GM21526 (cell line): Measurements from ENCODE around the gene GADL1.

ENCODE experiments used
- ATAC-seq: cut with Tn5 transposase; IDR thresholded peaks from one replicate; pipeline ENCODE4 v1.9.1; 2021; ENCODE audit warnings: moderate library complexity; ENCODE audit not compliant: unreplicated experiment, low FRiP score

The GADL1 gene

DNA sequence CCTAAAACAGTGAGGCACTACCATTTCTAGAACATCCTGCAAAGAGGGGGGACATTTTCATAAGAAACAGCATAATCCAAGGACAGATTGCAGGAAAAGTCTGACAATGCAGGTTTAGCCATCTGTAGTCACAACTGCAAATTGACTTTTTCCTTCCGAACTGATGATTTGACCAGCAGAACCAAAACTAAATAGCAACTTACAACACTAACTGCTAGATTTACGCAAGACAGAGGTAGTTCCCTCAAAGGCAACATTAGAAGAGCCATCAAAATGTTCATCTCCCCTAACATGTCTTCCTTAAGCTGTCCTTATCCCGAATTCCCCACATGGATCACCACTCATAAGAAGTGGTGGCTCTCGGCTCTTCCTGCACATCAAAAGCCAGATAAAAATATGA is 129.6 kb downstream of the GADL1 start:
- no peak for ATAC-seq

- no peak for ATAC-seq
These were observed 130.2 kb downstream of the GADL1 start for GRCh38 chr3:30764281-30764680.

GRCh38 chr3:30761374-30761773 is 133.1 kb downstream of the GADL1 start:
- ATAC-seq = no peak

- ATAC-seq = no peak
These were observed 133.7 kb downstream of the GADL1 start for GRCh38 chr3:30760737-30761136.

DNA sequence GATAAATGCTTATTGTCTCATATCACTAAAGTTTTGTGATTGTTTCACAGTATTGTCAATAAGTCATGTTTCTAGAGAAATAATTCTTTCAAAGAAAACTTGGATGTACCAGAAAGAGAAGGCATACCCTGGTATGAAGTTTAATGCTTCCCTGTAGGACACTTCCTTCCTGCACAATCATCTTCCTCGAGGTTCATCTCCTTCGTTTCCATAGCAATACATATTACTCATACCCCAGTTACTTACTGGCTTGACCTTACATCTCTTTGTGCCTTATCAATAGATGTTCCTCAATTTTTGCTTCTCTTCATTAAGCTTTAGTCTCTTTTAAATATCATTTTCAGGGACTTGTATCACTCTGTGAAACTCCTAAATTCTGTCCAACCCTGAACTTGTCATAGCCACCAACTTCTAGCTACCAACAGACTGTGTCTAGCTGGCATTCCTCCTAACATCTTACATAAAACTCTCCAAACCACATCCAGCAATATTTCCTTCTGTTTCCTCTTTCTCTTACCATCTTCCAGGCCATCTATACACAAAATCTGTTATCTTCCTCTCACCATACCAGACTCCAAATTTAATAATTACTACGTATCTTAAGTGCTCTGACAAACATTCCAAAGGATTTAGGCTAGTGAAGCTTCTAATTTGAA is 134.3 kb downstream of the GADL1 start:
- ATAC-seq = no peak

DNA sequence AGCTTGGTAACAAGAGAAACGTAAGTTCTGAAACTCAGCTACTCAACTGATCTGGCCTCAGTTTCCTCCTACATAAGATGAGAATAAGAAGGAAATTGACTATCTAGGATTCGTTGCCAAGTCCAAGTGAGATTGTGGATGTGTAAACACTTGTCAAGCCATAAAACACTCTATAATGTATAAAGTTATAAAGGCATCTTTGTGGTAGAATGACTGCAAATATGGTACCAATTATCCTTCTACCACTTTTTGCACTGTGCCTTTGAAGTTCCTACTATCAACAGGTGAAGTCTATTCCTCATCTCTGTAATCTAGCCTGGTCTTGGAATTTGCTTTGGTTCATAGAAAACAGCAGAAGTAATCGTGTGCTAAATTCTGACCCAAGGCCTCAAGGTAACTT is 138.2 kb downstream of the GADL1 start:
- ATAC-seq = no peak

DNA sequence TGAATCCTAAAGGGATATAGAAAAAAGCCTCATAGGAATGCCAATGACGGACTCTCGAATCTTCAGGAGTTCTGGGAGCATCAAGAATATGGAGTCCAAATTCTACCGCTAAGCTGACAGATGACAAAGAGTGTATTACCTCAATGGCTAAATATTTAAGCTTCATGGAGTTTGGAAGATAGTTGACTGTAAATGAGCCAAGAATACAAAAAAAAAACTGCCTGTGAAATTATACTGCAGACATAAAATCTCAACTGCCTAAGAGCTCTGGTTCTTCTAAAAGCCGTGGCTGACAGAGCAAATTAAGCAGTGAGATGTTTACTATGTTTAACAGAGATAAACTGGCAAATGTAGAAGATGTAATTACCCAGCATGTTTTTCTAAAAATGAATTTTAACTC is 140.0 kb downstream of the GADL1 start:
- no peak for ATAC-seq

DNA sequence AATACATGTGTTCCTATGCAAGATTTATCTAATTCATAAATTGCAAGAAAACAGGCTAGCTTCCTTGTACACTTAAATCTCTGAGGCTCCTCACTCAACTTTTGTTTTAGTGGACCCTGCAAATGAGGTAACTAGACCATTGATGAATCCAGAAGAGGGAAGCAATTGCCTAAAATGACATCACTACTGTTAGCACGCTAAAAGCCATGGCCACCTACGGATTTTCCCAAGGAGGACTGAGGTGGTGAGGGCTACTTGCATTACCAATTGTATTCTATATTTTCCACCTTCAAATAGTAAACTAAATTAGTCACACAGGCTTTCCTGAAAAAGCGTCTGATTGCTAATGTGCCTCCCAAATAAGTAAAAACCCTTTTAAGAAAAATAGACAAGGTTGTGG is 140.7 kb downstream of the GADL1 start:
- no peak for ATAC-seq

DNA sequence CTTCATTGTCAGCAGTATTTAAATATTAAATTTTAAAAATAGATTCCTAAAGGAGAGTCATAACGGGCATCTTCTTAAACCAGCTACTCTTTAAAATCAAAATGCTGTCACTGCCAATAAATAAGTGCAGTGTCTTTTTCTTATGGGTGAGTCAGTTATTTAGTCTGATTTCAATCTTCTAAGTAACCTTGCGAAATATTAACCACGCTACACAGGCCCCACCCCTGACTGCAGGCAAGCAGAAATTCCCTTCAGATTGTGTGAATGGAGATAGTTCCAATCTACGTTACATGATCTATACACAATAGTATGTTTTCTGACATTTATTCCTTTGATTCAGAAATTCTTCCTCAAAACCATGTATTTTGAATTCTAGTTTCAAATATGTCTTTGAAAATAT is 141.5 kb downstream of the GADL1 start:
- ATAC-seq = no peak

- no peak for ATAC-seq
These were observed 142.0 kb downstream of the GADL1 start for GRCh38 chr3:30752491-30752890.

- ATAC-seq = no peak
These were observed 142.7 kb downstream of the GADL1 start for GRCh38 chr3:30751610-30752299.

GRCh38 chr3:30750967-30751366 is 143.5 kb downstream of the GADL1 start:
- ATAC-seq = no peak

- no peak for ATAC-seq
These were observed 145.2 kb downstream of the GADL1 start for GRCh38 chr3:30749230-30749629.

- ATAC-seq = no peak
These were observed 146.6 kb downstream of the GADL1 start for GRCh38 chr3:30747771-30748281.

DNA sequence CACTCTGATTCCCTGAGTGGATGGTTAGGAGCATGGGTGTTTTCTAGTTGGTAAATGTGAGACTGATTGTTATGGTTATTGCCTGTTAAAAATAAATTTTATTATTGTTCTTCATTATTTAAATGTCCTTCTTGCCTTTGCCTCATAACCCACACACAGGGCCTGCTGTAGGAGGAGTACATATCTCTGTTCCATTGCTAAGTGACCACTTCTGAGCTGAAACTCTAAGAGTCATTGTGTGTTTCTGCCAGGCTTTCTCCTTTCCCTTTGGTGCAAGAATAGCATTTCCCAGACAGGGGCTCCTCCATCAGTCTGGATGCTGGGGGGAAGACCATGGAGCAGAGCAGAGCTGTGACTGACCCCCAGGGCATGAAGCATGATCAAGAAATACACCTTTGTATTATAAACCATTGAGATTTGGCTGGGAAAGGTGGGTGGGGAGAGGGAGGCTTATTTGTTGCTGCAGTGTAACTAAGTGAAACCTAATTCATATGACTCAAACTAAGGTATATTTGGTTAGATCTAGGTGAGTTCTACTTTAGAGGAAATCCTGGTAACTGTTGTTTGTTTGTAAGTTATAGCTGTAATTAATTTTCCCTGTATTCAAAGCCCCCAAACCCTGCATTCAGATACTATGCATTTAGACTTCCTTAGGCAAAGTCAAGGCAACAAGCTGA is 150.7 kb downstream of the GADL1 start:
- no peak for ATAC-seq

DNA sequence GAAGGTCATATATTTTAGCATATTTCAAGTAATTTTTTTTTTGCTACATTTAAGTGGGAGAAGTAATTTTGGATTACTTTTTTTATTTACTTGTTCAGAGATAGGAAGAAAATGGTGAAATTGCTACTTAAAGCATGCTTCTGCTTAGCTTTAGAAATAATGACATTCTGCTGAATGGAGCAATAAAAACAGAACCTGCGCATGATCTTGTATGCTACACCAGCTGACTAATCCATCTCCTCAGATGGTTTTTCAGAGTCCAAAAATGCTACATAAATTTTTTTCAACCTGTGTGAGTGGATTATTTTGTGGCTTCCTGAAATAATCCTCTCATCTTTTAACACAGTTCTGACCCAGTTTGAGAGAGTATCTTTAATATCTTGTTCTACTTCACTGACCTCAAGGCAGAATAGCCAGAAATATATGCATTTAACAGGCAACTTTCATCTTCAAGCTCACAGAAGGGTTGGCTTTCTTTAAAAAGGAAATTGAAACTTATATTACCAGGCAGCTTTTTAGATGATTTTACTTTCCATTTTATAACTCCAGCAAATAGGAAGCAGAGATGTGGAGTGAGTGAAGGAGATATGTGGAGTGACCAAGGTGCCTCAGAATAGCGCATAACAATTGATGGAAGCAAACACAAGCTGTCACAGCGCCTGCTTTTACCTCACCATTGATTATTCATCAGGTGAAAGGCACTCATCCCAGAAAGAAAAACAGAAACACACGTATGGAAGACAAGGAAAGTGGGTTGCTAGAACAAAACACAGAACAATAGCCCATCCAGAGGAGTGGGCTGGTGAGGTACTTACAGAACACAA is 151.5 kb downstream of the GADL1 start:
- no peak for ATAC-seq

DNA sequence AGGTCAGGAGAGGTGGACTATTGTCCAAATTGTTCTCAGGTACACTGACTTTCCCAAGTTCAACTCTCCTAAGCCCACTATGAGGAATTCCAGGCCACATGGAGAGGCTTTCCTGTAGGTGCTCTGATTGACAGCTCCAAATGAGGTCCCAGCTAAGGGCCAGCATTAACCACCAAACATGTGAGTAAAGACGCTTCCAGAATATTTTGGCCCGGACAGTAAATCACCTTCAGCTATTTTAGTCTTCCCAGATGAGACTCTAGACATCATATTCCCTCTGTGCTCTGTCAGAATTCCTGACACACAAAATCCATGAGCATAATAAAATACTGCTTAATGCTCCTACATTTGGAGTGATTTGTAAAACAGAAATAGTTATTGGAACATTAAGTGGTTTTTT is 152.6 kb downstream of the GADL1 start:
- no peak for ATAC-seq

GRCh38 chr3:30738605-30739004 is 155.9 kb downstream of the GADL1 start:
- no peak for ATAC-seq

DNA sequence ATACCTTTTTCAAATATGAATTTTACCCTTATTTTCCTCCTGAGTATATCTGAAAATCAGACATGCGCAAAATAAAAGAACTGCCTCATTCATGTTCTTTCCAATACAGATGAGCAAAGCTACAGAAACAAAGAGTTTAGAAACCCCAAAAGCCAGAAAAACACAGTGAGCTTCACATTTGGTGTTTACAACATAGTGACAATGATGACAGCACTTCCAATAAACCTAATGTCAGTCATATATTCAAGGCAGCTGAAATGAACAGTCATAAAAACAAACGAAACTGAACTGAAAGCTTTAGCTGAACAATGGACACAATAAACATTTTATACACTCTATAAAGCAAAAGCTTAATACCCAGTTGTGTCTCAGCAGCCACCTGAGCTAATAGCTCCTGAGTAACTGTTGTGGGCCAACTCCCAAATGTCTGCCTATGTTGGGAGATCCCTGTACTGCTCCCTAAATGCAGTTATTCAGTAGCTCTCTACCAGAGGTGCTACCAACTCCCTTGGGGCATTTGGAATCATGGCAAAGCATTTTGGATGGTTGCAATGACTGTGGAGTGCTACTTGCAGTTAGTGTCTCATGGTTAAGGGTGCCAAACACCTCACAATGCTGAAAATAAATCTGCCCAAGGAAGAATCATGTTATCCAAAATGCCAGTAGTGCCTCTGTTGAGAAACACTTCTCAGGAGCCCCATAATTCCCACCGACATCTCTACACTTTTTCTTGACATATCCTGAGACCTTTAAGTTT is 156.5 kb downstream of the GADL1 start:
- no peak for ATAC-seq

GRCh38 chr3:30733696-30734095 is 160.8 kb downstream of the GADL1 start:
- no peak for ATAC-seq
